ENCODE data around the gene TRIM14.
A peak's percentile ranks its signal among the peaks of the same experiment; 100 is the strongest.
"Not testable (repeated sequence)": the region's sequence is repeated elsewhere in the genome, so short reads cannot be mapped to it uniquely, and the experiment has no call there.

The TRIM14 gene

DNA sequence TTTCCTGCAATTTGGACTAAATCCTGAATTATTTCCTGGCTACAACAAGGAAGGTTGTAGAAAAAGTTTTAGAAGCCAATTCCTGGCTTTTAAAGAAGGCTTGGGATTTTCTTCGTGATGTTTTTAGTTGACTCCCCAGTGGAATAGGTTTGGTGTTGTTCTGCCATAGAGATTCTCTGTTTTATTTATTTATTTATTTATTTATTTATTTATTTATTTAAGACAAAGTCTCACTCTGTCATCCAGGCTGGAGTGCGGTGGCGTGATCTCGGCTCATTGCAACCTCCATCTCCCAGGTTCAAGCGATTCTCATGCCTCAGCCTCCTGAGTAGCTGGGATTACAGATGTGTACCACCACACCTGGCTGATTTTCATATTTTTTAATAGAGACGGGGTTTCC, 1.9 kb downstream of the TRIM14 start:
- not testable (repeated sequence) for DNase-seq (ENCODE audit: extremely low read depth in 1 of 2, low read depth in 1 of 2)

DNA sequence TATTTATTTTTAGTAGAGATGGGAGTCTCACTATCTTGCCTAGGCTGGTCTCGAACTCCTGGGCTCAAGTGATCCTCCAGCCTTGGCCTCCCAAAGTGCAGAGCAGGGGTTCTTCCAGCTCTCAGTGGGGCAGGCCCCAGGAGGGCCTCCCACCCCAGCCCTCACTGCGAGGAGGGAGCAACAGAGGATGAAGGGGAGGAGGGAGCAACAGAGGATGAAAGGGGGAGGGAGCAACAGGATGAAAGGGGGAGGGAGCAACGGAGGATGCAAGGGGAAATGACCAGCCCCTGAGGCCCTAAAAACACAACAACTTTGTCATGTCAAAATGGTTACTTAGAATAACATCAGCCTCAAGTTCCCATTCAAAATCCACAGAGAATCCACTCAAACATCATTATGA, 10.0 kb downstream of the TRIM14 start:
- no peak for DNase-seq (ENCODE audit: extremely low read depth in 1 of 2, low read depth in 1 of 2)

DNA sequence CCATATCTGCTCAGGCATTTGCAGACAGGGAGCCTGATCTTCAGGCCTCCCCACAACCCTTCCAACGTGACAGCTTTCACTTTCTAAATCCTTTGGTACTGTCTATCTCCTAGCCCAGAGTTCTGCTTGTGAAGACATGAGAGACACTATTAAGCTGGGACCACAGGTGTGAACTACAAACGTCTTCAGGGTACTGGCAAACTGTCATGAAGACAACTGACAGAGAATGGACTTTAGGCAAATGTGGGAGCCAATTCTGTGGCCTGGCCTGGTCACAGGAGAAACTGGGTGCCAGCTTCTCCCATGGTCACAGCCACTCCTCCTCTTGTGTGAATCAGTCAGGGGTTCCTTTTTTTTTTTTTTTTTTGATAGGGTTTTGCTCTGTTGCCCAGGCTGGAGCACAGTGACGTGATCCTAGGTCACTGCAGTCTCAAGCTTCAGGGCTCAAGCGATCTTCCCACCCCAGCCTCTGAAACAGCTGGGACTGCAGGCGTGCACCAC, 10.4 kb downstream of the TRIM14 start:
- no peak for DNase-seq (ENCODE audit: extremely low read depth in 1 of 2, low read depth in 1 of 2)

DNA sequence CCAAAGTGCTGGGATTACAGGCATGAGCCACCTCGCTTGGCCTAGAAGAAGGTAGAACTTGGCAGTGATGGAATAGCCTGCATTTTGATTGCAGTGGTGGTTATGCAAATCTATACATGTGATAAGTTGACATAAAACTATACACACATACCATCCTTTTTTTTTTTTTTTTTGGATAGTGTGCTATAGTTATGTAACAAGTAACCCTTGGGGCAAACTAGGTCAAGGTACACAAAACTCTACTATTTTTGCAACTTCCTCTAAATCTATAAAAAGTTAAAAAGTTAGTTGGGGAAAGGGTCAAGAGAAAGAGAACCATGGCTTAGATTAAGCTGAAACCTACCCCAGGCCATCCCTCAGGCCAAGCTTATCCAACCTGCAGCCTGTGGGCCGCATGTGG, 11.1 kb downstream of the TRIM14 start:
- DNase-seq (ENCODE audit: extremely low read depth in 1 of 2, low read depth in 1 of 2): no peak

DNA sequence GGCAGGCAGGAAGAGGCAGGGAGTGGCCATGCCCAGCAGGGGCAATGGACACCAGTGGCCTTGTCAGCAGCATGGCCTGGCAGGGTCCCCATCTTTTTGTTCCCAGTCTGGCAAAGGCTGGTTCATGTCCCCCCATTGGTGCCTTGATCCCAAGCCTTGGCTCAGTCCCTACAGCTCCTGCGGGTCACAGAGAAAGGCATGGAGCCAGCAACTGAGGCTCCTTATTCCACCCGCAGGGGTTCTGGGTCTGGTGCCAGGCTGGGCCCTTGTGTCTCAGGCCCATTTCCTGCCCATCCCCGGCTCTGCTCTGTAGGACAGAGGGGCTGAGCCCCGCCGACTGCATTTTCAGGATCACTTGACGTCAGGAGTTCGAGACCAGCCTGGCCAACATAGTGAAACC, 14.0 kb downstream of the TRIM14 start:
- no peak for DNase-seq (ENCODE audit: extremely low read depth in 1 of 2, low read depth in 1 of 2)

DNA sequence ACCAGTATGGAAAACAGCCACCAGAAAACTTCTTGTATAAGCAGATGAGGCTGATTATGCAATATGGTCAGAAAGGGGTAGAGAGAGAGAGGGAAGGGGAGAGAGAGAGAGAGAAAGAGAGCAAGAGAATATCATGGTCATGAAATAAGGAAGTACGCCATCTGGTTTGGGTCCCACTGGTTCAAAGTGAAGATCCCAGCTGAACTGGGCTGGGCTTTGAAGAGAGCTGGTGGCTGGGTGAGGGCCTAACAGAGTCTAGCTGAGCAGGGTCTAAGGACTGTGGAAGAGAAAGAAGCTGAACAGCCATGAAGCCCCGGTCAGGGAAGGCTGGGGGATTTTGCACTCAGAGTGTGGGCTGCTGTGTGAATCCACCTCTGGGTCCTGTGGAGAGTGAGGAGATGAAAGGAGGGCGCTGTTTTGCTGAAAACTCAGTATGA, 14.6 kb downstream of the TRIM14 start:
- DNase-seq (ENCODE audit: extremely low read depth in 1 of 2, low read depth in 1 of 2): no peak

DNA sequence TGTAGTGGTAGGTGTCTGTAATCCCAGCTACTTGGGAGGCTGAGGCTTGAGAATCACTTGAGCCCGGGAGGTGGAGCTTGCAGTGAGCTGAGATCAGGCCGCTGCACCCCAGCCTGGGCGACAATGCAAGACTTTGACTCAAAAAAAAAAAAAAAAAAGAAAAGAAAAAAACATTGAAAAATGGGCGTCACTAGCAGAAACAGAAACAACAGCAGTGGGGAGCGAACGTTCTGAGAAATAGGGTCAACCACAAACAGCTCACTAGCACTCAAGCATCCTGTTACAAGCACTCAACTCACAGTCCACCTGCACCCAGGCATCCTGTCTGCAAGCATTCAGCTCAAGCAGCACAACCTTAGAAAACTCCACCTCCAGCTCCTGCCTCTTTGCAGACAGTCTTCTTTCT, 17.2 kb downstream of the TRIM14 start:
- DNase-seq (ENCODE audit: extremely low read depth in 1 of 2, low read depth in 1 of 2): peak; percentile 49 to 52

DNA sequence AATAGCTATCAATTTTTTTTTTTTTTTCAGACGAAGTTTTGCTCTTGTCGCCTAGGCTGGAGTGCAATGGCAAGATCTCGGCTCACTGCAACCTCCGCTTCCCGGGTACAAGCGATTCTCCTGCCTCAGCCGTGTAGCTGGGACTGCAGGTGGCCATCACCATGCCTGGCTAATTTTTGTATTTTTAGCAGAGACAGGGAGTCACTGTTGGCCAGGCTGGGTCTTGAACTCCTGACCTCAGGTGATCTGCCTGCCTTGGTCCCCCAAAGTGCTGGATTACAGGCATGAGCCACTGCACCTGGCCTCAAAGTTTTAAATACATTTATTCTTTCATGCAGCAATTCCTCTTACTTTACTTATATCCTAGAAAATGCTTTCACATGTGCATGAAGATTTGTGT, 17.6 kb downstream of the TRIM14 start:
- DNase-seq (ENCODE audit: extremely low read depth in 1 of 2, low read depth in 1 of 2): no peak

DNA sequence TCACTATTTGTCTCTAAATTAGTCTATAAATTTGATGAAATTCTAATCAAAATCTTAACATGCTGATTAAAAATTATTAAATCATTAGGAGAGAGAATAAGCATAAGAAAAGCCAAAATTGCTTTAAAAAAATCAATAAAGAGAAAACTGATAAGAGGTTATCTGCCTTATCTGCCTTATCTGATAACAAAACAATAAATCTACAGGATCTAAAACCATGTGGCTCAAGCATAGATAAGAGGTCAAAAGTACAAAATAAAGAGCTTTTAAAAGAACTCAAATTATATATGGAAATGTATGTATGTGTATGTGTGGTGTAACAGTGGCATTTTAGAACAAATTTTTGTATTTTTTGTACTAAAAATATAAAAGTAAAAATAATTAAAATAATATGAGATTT, 18.6 kb downstream of the TRIM14 start:
- DNase-seq (ENCODE audit: extremely low read depth in 1 of 2, low read depth in 1 of 2): no peak

DNA sequence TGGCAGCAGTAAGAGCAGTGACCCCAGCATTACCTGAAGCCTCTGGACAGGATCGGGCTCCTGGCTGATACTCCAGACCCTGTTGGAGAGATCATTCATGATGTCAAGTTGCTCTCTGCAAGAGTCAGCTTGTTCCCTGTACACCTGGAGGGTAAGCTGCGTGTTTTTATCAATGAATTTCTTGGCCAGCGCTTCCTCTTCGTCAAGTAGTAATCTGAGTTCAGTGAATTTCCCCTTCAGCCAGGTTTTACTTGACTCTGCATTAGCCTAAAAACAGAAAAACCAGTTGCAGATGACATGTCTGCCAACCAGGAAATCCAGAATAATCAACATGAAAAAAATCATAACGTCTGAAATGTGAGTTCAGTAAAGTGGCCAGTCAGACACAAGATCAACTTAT, 19.1 kb downstream of the TRIM14 start:
- no peak for DNase-seq (ENCODE audit: extremely low read depth in 1 of 2, low read depth in 1 of 2)

DNA sequence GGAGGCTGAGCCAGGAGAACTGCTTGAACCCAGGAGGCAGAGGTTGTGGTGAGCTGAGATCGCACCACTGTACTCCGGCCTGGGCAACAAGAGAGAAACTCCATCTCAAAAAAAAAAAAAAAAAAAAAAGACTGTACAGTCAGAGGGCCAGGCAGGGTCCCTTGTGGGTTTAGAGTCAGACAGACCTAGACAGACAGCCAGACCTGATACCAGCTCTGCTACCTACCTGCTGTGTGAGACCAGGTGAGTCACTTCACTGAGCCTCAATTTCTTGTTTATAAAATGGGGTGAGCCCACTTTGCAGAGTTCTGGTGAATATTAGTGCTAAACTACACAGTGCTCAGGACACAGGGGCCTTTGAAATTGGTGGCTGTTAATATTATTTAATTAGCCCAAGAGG, 19.7 kb downstream of the TRIM14 start:
- no peak for DNase-seq (ENCODE audit: extremely low read depth in 1 of 2, low read depth in 1 of 2)

DNA sequence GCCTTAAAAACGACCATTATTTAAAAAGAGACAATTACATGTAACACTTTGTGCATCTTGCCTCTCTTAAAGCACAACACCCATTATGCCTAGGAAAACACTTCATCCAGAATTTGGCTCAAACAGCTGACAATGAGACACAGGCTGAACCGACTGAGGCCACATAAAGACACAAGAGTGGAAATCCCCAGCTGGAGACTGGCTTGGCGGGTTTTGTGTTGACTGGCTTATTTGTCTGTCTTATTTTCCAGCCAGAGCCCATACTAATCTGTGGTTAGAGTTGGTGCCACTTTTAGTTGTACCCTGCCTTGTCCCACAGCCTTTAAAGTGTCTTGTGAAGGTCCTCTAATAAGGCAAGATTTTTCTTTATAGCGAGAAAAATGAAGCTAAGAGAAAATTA, 21.2 kb downstream of the TRIM14 start:
- no peak for DNase-seq (ENCODE audit: extremely low read depth in 1 of 2, low read depth in 1 of 2)

DNA sequence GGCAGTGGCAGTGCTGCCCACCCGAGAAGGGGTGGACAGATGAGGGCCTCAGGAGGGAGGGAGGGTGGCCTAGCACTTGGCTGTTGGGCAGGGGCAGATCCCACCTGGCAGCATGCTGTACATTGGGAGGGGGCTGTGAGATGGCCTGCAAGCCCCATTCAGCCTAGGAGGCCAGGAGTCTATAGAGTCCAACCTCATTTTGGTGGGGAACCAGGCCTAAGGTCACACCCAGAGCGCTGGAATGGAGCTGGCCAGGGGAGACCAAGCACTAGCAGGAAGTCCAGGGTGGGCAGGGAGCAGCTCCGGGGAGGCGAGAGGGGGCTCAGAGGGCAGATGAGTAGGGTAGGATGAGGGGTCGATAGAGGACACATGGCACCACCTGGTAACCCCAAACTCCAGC, 22.9 kb downstream of the TRIM14 start:
- DNase-seq (ENCODE audit: extremely low read depth in 1 of 2, low read depth in 1 of 2): no peak

DNA sequence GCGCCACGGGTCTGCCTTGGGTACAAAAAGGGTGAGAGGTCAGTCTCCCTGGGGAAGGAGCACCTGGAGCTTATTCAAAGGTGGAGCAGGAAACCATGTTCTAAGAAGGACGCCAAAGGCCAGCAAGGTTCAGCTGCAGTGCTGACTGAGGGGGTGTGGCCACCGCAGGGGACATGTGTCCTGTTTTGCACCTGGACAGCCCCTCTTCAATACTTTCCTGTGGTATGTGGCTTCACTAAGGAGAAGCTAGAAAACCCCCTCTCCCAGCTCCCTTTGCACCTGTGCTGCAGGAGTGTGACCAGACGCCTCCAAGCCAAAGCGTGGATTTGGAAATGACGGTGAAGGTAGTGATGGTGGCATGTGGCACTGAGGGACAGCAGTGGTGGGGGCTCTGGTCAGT, 23.6 kb downstream of the TRIM14 start:
- DNase-seq (ENCODE audit: extremely low read depth in 1 of 2, low read depth in 1 of 2): no peak

DNA sequence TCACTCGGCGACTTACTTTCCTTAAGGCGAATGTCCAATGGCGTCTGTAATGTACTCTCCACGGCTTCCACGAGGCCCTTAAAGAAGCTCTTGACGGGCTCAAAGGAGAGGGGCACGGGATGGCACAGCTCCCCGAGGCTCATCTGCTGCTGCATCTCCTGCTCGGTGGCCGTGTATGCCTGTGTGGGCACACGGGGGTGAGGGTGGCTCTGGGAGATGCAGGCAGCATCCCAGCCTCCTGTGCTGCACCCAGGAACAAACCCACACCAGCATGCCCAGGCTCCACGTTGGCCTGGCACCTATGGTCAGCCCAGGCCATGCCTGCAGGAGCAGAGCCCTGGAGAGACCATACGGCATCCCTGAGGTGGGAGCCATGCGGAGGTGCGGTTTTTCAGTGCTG, 24.2 kb downstream of the TRIM14 start:
- no peak for DNase-seq (ENCODE audit: extremely low read depth in 1 of 2, low read depth in 1 of 2)

DNA sequence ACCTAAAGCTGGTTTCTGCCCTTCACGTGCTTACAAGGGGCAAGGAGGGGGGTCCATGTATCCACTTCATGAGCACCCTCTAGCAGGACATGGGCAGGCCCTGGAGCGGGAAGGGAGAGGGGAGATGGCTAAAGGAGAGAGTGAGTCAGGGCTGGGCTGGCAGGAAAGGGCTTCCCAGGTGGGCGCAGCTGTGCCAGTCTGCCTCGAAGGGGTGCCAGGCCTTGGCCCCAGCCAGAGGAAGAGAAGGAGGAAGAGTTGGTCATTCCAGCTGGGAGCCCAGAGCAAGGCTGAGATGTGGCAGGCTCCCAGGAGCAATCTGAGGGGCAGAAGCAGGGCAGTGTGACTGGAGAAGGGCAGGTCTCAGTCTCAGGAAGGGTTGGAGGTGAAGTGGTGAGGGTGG, 24.7 kb downstream of the TRIM14 start:
- no peak for DNase-seq (ENCODE audit: extremely low read depth in 1 of 2, low read depth in 1 of 2)

DNA sequence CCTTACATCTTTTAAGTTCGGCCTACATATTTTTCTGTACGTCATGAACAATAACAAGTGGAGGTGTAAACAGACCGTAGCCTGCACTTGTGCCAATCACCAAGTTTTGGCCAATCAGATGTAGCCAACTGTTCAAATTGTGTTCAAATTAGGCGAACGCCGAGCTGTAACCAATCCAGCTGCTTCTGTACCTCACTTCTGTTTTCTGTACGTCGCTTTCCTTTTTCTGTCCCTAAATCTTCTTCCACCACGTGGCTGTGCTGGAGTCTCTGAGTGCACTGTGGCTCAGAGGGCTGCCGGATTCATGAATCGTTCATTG, 26.4 kb downstream of the TRIM14 start:
- DNase-seq (ENCODE audit: extremely low read depth in 1 of 2, low read depth in 1 of 2): no peak

DNA sequence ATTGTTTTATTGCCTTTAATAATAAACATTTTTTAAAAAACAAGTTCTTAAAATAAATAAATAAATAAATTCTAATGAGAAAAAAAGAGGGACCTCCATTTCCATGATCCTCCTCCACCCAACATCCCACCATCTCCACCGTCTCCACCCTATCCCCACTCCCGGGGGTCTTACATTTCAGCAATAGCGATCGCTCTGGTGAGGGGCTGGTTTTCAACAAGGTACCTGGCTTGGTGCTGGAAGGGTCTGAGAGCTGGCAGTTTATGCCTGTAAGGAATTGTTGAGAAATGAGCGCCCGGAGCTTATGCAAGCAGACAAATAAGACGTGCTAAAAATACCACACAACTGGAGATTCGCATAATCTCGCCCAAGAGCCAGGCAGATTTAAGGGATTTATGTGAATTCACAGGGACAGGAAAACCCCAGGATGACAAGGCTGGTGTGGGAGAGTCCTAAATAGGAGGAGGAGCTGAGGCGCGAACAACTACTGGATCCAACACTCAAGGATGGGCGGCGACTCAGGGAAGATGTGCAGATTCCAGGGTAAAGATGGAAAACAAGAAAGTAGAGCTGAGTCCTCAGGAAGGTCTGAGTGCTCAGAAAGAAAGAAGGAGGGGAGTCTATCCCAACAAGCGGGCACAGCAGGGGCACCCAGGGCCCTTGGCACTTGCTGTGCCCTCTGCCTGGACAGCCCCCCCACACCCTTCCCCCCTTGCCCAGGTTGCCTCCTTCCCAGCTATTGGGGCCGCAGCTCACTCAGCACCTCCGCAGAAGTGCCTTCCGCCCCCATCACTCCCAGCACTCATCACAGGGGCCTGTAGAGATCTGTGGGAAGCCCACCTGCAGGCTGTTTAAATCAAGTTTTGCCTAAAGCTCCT, 27.0 kb downstream of the TRIM14 start:
- no peak for DNase-seq (ENCODE audit: extremely low read depth in 1 of 2, low read depth in 1 of 2)

DNA sequence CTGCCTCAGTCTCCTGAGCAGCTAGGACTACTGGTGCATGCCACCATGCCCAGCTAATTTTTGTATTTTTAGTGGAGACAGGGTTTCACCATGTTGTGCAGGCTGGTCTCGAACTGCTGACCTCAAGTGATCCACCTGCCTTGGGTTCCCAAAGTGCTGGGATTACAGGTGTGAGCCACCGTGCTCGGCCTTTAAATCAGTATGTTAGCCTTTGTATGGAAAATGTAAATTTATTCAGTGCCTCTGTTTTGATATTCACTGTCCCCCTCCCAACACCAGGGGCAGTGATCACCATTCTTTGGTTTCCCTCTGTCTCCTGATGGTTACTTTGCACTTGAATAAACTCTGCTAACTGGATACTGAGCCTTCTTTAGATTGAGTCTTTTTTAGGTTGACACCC, 28.3 kb downstream of the TRIM14 start:
- DNase-seq (ENCODE audit: extremely low read depth in 1 of 2, low read depth in 1 of 2): not testable (repeated sequence)

DNA sequence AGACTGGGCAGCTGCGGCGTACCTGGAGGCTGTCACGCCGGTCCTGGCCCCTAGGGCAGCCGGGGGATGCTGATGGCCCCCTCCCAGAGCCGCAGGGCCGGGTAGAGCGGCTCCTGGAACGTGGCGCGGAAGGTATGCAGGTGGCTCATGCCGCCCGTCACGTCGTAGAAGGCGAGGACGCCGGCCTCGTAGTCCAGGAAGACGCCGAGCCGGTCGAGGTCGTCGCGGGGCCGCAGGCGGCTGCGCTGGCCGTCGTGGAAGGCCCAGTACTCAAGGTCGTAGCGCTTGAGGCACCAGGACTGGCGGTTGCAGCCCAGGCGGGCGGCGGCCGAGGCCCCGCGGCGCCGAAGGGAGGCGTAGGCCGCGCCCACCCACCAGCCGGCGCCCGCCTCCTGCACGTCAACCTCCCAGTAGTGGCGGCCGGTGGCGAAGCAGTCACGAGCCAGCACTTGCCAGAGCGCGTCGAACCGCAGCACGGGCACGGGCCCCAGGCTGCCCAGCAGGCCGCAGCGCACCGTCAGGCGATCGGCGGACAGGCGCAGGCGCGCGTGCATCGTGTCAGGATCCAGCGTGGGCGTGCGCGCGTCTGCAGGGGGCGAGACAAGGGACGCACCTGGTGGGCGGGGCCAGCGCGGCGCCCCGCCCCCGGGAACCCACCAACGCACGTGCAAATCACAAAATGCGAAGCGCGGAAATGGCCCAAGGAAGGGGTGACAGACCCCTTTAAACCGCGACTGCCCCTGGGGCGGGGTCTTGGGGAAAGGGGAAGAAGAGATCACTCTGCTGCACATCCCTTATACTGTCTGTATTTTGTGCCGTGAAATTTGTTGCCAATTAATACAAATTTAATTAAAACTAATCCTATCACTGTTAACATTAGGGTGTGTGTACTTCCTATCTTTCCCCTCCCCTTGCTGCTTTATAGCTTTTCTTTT, 31.3 kb downstream of the TRIM14 start:
- peak in 1 of 2 donors; percentile 15 for DNase-seq (ENCODE audit: extremely low read depth in 1 of 2, low read depth in 1 of 2)

DNA sequence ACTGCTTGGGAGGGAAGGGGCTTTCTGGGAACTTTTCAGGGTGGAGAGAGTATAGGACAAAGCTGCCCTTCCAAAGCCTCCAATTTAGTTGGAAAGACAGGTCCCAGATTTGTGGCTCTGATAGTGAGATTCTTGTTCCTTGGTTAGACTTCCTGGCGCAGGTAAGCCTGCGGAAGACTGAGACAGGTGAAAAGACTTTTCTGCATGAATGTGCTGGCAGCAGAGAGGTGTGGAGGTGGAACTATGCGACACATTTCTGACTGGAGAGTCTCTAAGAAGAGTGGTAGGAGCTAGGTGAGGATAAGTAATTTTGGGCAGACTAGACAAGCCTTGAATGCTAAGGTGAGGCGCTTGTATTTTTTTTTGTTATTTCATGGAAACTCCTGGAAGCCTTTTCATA, 32.6 kb downstream of the TRIM14 start:
- no peak for DNase-seq (ENCODE audit: extremely low read depth in 1 of 2, low read depth in 1 of 2)

DNA sequence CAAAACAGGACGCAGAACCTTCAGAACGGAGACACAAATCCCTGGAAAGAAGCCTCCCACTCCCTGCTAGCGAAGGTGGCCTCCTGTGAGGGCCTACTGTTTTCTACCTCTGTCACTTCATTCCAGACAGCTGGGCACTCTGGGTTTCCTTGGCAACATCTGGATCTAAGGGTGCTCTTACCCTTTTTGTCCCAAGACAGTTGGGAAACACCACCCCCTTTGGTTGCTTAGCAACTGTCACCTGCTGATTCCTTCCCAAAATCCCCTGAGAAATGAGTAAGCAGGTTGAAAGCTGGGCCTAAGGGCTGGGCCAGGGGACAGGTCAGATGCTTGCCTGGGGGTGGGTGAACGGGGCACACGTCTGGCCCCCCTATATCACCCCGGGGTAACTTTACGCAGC, 33.1 kb downstream of the TRIM14 start:
- DNase-seq (ENCODE audit: extremely low read depth in 1 of 2, low read depth in 1 of 2): no peak

Data from activated CD8-positive, alpha-beta memory T cell treated with anti-CD3 and anti-CD28 coated beads for 1 hour (primary cell).